Endothelial cell (in vitro differentiated cells): Measurements from ENCODE around the gene PTPRE. TPM values are rescaled to one million over a fixed set of nuclear protein-coding genes. Genes with fewer than 3 reads are reported as not detected.

Experiments used
- DNase-seq: peaks from one replicate; pipeline ENCODE4 v3.0.0; 2021; ENCODE audit warnings: low spot score
- H3K27ac Mint-ChIP-seq: one replicate; pipeline ENCODE4 v1.8.0; 2021; ENCODE audit warnings: mixed read lengths, inconsistent platforms; ENCODE audit not compliant: unreplicated experiment
- H3K27me3 Mint-ChIP-seq: one replicate; pipeline ENCODE4 v1.8.0; 2021; ENCODE audit warnings: mild to moderate bottlenecking, moderate library complexity, mixed read lengths, inconsistent platforms; ENCODE audit not compliant: unreplicated experiment
- H3K36me3 Mint-ChIP-seq: one replicate; pipeline ENCODE4 v1.8.0; 2021; ENCODE audit warnings: mild to moderate bottlenecking, low read depth, mixed read lengths, inconsistent platforms; ENCODE audit not compliant: unreplicated experiment
- H3K4me1 Mint-ChIP-seq: one replicate; pipeline ENCODE4 v1.8.0; 2021; ENCODE audit warnings: mild to moderate bottlenecking, mixed read lengths, inconsistent platforms; ENCODE audit not compliant: unreplicated experiment
- H3K4me3 Mint-ChIP-seq: one replicate; pipeline ENCODE4 v1.8.0; 2021; ENCODE audit warnings: mild to moderate bottlenecking, mixed read lengths, inconsistent platforms; ENCODE audit not compliant: unreplicated experiment
- H3K9me3 Mint-ChIP-seq: one replicate; pipeline ENCODE4 v1.8.0; 2021; ENCODE audit warnings: mixed read lengths, inconsistent platforms; ENCODE audit not compliant: unreplicated experiment
- total RNA-seq: library from RNA; stranded (reverse); fragmentation: NEBNext Ultra II Directional; extraction: Animal tissue kit (Norgen Biotek cat#: 25700); gene quantifications from one replicate; pipeline ENCODE4 v1.2.1, GENCODE V29; 2021; ENCODE audit not compliant: unreplicated experiment
- TF ChIP-seq, protein P1 (sequence below): fragments of 200-600 bp; sonication (generic); IDR thresholded peaks from one replicate; pipeline ENCODE4 v1.5.0; 2021; ENCODE audit warnings: antibody characterized with exemption; ENCODE audit not compliant: unreplicated experiment

PTPRE gene
- total RNA-seq, 1 donor from 2014 or later = 117 TPM

DNA sequence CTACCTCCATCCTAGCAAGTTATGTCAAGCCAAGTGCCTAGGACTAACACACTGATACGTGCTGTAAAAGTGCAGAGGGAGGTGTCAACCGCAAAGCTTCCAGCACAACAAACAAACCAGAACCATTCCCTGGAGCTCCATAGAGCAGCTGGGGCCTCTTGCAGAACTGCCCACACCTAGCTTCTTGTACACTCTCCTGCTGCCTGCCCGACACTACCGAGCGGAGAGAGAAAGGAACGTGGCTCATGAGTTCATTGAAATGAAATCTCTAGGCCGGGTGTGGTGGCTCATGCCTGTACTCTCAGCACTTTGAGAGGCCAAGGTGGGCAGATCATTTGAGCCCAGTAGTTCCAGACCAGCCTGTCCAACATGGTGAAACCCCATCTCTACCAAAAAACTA is 145.8 kb downstream of the PTPRE start:
- Mint-ChIP-seq H3K9me3 (no peaks in the 10 kb centered on the region), H3K27me3 (peaks cover 16% of the 10 kb centered on the region), H3K36me3 (peaks cover 72% of the 10 kb centered on the region), H3K4me3 (peak overlapping the region; percentile 19), H3K27ac (peak overlapping the region; percentile 42), H3K4me1 (peaks cover 69% of the 10 kb centered on the region)
- TF ChIP-seq, protein P1, sequence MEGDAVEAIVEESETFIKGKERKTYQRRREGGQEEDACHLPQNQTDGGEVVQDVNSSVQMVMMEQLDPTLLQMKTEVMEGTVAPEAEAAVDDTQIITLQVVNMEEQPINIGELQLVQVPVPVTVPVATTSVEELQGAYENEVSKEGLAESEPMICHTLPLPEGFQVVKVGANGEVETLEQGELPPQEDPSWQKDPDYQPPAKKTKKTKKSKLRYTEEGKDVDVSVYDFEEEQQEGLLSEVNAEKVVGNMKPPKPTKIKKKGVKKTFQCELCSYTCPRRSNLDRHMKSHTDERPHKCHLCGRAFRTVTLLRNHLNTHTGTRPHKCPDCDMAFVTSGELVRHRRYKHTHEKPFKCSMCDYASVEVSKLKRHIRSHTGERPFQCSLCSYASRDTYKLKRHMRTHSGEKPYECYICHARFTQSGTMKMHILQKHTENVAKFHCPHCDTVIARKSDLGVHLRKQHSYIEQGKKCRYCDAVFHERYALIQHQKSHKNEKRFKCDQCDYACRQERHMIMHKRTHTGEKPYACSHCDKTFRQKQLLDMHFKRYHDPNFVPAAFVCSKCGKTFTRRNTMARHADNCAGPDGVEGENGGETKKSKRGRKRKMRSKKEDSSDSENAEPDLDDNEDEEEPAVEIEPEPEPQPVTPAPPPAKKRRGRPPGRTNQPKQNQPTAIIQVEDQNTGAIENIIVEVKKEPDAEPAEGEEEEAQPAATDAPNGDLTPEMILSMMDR = no peak
- no peak for DNase-seq

DNA sequence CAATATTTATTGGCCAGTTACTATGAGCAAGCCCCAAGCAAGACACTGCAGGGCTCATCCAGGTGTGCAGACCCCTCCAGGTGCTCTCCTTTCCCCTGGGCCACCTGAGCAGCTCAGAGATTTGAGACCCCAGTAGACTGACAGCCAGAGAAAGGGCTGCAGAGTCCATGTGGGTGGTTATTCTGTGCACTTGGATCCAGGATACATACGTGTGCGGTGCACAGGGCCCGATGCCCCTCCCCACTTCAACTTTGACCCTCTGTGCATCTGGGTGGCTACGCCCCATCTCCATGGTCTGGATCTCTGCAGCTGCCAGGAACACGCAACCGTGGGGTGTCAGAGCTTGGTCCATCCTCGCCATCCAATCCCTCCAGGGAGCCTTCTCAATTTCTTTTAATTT is 146.5 kb downstream of the PTPRE start:
- TF ChIP-seq, protein P1 = no peak
- Mint-ChIP-seq H3K36me3 (peaks cover 69% of the 10 kb centered on the region), H3K9me3 (no peaks in the 10 kb centered on the region), H3K27ac (no peak overlapping the region), H3K4me1 (peaks cover 68% of the 10 kb centered on the region), H3K27me3 (peaks cover 13% of the 10 kb centered on the region), H3K4me3 (peak overlapping the region; percentile 72)
- no peak for DNase-seq

DNA sequence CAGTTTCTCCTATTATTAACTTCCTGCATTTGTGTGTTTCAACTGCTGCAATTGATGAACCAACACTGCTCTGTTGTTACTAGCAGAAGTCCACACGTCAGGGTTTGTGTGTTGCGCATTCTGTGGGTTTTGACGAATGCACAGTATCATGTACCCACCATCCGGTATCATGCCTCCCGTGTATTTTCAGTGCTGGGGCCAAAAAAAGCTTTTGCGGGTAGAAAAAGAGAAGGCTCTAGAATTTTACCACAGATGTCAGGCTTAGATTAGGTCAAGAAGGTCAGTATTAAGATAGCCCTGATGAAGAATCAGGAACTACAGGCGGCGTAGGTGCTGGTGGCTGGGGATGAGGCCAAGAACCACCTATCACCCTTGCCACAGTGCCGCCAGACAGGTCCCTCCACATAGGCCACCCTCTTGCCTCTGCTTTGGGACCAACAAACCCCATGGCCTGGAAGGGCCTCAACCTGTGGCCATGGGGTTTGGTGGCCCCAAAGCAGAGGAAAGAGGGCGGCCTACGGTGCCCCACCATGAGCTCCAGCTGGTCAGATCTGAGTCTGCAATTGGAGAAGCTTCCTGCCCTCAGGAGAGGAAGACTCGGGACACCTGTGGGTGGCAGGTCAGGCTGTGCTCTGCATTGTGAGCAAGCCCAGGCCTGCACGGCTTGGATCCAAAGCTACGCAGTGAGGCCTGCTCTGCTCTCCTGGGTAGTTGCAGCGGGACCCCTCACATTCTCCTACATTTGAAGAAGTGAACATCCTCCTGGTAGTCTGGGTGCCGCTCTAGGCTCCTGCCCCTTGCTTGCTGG is 147.5 kb downstream of the PTPRE start:
- Mint-ChIP-seq H3K27ac (peak overlapping the region; percentile 13), H3K4me1 (peaks cover 60% of the 10 kb centered on the region), H3K27me3 (peaks cover 11% of the 10 kb centered on the region), H3K9me3 (no peaks in the 10 kb centered on the region), H3K36me3 (peaks cover 68% of the 10 kb centered on the region), H3K4me3 (peak overlapping the region; percentile 31)
- TF ChIP-seq, protein P1 = no peak
- no peak for DNase-seq

DNA sequence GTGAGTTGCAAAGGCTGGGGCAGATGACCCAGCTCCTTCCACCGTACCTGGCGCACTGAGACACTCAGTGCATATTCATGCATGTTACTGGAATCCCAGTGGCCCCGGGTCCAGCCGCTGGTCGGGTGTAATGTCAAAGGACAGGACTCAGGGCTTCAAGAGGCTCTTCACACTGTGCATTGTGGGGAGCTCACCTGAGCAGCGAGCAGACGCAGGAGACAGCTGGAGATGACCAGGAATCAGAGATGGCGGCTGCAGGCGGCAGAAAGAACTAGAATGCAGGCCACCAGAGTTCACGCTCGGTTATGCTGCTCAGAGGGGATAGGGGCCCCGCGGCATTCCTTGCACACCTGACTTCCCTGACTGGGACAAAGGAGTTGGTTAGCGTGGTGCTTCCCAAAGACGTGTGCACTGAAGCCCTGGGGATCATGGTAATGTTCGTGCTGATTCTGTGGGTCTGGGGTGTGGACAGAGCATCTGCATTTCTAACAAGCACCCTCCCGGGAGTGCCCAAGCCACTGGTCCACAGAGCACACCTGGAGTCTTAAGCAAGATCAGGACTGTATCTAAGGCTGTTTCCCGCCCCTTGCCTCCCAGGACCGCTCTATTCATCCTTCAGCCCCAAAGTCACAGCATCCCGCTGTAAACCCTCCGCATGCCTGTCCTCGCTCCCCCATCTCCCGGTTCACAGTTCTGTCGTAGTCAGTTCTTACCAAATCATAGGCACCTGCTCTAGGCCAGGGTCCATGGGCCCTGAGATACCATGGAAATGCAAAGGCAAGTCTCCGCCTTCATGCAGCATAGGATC is 148.4 kb downstream of the PTPRE start:
- Mint-ChIP-seq H3K27ac (no peak overlapping the region), H3K27me3 (peaks cover 13% of the 10 kb centered on the region), H3K9me3 (no peaks in the 10 kb centered on the region), H3K4me3 (peak overlapping the region; percentile 60), H3K4me1 (peaks cover 57% of the 10 kb centered on the region), H3K36me3 (peaks cover 68% of the 10 kb centered on the region)
- TF ChIP-seq, protein P1 = no peak
- no peak for DNase-seq
